HEK293 (cell line): ENCODE data around the gene CABCOCO1.

ENCODE experiments used
- CTCF ChIA-PET: fragments of 350-600 bp; formaldehyde crosslinking; extraction: SDS; loops from one replicate; lab custom pipeline; 2021; ENCODE audit warnings: antibody characterized with exemption; lab: Yijun Ruan, JAX
- POLR2A ChIA-PET: fragments of 300-600 bp; formaldehyde crosslinking; extraction: SDS; loops from one replicate; lab custom pipeline; 2020; ENCODE audit warnings: antibody characterized with exemption, inconsistent platforms; lab: Yijun Ruan, JAX
- H3K27ac ChIP-seq: fragments of 200-500 bp; sonication (Bioruptor generic); 2 replicates; pipeline ENCODE4 v1.5.1; 2014; ENCODE audit warnings: low read depth, low read length, control low read depth, inconsistent platforms; ENCODE audit errors: extremely low read depth
- H3K36me3 ChIP-seq, 2 experiments: fragments of 200-500 bp in 1 of 2; sonication (Bioruptor generic) in 1 of 2; 1 replicate in 1 of 2; 2 replicates in 1 of 2; pipeline ENCODE4 v1.5.1; 2014 to 2017; ENCODE audit warnings: inconsistent platforms in 2 of 2, low read length in 2 of 2; ENCODE audit not compliant: control insufficient read depth in 2 of 2, insufficient read depth in 1 of 2
- H3K4me1 ChIP-seq: fragments of 200-500 bp; sonication (Bioruptor generic); 2 replicates; pipeline ENCODE4 v1.5.1; 2014; ENCODE audit warnings: mild to moderate bottlenecking, low read length, inconsistent platforms; ENCODE audit not compliant: control insufficient read depth, insufficient read depth
- H3K4me3 ChIP-seq: 2 replicates; pipeline ENCODE4 v1.5.1; 2011; ENCODE audit warnings: low read depth, mild to moderate bottlenecking, control low read depth, low read length, moderate library complexity
- H3K9me3 ChIP-seq: fragments of 200-500 bp; sonication (Bioruptor generic); 2 replicates; pipeline ENCODE4 v1.5.1; 2014; ENCODE audit warnings: low read depth, low read length, inconsistent platforms; ENCODE audit not compliant: control insufficient read depth, insufficient read depth
- BCL11B ChIP-seq: fragments of 450-650 bp; formaldehyde crosslinking; IDR thresholded peaks from 2 replicates; pipeline ENCODE4 v1.5.1; 2016; ENCODE audit warnings: low read depth, missing biosample characterization, missing genetic modification characterization
- HOXA7 ChIP-seq: sonication (generic); formaldehyde crosslinking; IDR thresholded peaks from 2 replicates; pipeline ENCODE4 v1.8.1; 2022; ENCODE audit warnings: missing genetic modification reagents, borderline replicate concordance
- OSR2 ChIP-seq: fragments of 450-650 bp; formaldehyde crosslinking; IDR thresholded peaks from 2 replicates; pipeline ENCODE4 v1.5.1; 2016; ENCODE audit warnings: missing biosample characterization, missing genetic modification characterization
- OVOL3 ChIP-seq: fragments of 450-650 bp; formaldehyde crosslinking; IDR thresholded peaks from 2 replicates; pipeline ENCODE4 v1.5.1; 2016; ENCODE audit warnings: missing biosample characterization, missing genetic modification characterization
- PRDM1 ChIP-seq: fragments of 450-650 bp; formaldehyde crosslinking; IDR thresholded peaks from 2 replicates; pipeline ENCODE4; 2016; ENCODE audit warnings: missing biosample characterization, missing genetic modification characterization
- SALL2 ChIP-seq: fragments of 450-650 bp; formaldehyde crosslinking; IDR thresholded peaks from 2 replicates; pipeline ENCODE4 v1.5.0; 2017; ENCODE audit warnings: missing biosample characterization, mild to moderate bottlenecking, missing genetic modification characterization, borderline replicate concordance
- ZFP69B ChIP-seq: fragments of 450-650 bp; formaldehyde crosslinking; IDR thresholded peaks from 2 replicates; pipeline ENCODE4 v1.5.1; 2016; ENCODE audit warnings: missing biosample characterization, missing genetic modification characterization
- ZNF157 ChIP-seq: fragments of 450-650 bp; formaldehyde crosslinking; IDR thresholded peaks from 2 replicates; pipeline ENCODE4 v1.5.1; 2016; ENCODE audit warnings: missing biosample characterization, missing genetic modification characterization
- ZNF174 ChIP-seq: fragments of 450-650 bp; formaldehyde crosslinking; IDR thresholded peaks from 2 replicates; pipeline ENCODE4 v1.5.0; 2017; ENCODE audit warnings: missing biosample characterization, mild to moderate bottlenecking, missing genetic modification characterization
- ZNF2 ChIP-seq: fragments of 450-650 bp; formaldehyde crosslinking; IDR thresholded peaks from 2 replicates; pipeline ENCODE4 v1.5.1; 2016; ENCODE audit warnings: missing biosample characterization, missing genetic modification characterization
- ZNF335 ChIP-seq: fragments of 450-650 bp; formaldehyde crosslinking; conservative IDR thresholded peaks from 2 replicates; pipeline ENCODE4 v1.5.1; 2016; ENCODE audit warnings: missing biosample characterization, missing genetic modification characterization
- ZNF37A ChIP-seq: fragments of 450-650 bp; IDR thresholded peaks from 2 replicates; pipeline ENCODE4 v1.5.1; 2018; ENCODE audit warnings: missing biosample characterization, missing genetic modification characterization
- ZNF501 ChIP-seq: fragments of 450-650 bp; formaldehyde crosslinking; IDR thresholded peaks from 2 replicates; pipeline ENCODE4 v1.5.1; 2016; ENCODE audit warnings: missing biosample characterization, missing genetic modification characterization
- ZNF544 ChIP-seq: fragments of 450-650 bp; formaldehyde crosslinking; IDR thresholded peaks from 2 replicates; pipeline ENCODE4 v1.5.0; 2017; ENCODE audit warnings: missing biosample characterization, missing genetic modification characterization
- ZNF571 ChIP-seq: fragments of 450-650 bp; formaldehyde crosslinking; IDR thresholded peaks from 2 replicates; pipeline ENCODE4 v1.5.0; 2017; ENCODE audit warnings: missing biosample characterization, missing genetic modification characterization
- ZNF660 ChIP-seq: fragments of 450-650 bp; IDR thresholded peaks from 2 replicates; pipeline ENCODE4 v1.5.1; 2018; ENCODE audit warnings: missing biosample characterization, mild to moderate bottlenecking, missing genetic modification characterization
- ZSCAN23 ChIP-seq: fragments of 450-650 bp; formaldehyde crosslinking; IDR thresholded peaks from 2 replicates; pipeline ENCODE4 v1.5.1; 2016; ENCODE audit warnings: missing biosample characterization, missing genetic modification characterization
- ZXDB ChIP-seq: fragments of 450-650 bp; formaldehyde crosslinking; IDR thresholded peaks from 2 replicates; pipeline ENCODE4 v1.5.1; 2016; ENCODE audit warnings: missing biosample characterization, missing genetic modification characterization
- TF ChIP-seq, protein P1 (sequence below): fragments of 450-650 bp; formaldehyde crosslinking; IDR thresholded peaks from 2 replicates; pipeline ENCODE4 v1.5.1; 2016; ENCODE audit warnings: missing biosample characterization, missing genetic modification characterization
- TF ChIP-seq, protein P2 (sequence below): fragments of 450-650 bp; formaldehyde crosslinking; IDR thresholded peaks from 2 replicates; pipeline ENCODE4 v1.5.1; 2017; ENCODE audit warnings: missing biosample characterization, missing genetic modification characterization

CABCOCO1 gene

DNA sequence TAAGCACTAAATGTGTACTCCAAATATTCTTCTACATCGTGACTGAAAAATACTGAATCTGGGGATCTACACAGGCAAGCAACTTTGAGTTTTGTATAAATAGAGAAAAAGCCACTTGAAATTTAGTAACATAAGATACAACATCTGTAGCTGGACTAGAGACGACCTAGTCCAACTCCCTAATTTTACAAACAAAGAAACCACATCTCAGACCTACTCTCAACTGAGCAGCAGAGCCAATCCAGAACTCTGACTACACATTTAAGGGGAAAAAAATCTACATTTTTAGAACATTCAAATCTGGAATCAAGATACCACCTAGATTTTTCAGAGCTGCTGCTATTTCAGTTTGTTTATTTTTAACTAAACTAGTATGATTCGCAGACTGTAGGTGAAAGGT lies 88.9 kb downstream of the CABCOCO1 start:
- ChIA-PET CTCF (interaction anchor here (0.6 to 2.1 kb wide), 25 partner anchors 8 to 1080 kb away, joined by 3 to 16 read pairs (median 4); partner anchors contain the start of gene ARID5B), POLR2A (interaction anchor here (0.5 to 1.1 kb wide), 2 partner anchors 294 to 994 kb away, joined by 3 read pairs; no protein-coding TSS in a partner anchor)
- no peak overlapping the region; the same call in 1 of the 2 replicates for H3K27ac ChIP-seq
- H3K4me1 ChIP-seq, result peaks cover 21% of the 10 kb centered on the region
- H3K4me3 ChIP-seq, result no peak overlapping the region
- H3K9me3 ChIP-seq, result no peaks in the 10 kb centered on the region
- H3K36me3 ChIP-seq, result no peaks in the 10 kb centered on the region
- TF ChIP-seq BCL11B (no peak), ZSCAN23 (tag by site-specific recombination) (no peak), ZNF660 (tag by site-specific recombination) (no peak), ZNF335 (tag by site-specific recombination) (no peak), ZNF2 (no peak), ZNF174 (no peak), ZNF157 (no peak)

DNA sequence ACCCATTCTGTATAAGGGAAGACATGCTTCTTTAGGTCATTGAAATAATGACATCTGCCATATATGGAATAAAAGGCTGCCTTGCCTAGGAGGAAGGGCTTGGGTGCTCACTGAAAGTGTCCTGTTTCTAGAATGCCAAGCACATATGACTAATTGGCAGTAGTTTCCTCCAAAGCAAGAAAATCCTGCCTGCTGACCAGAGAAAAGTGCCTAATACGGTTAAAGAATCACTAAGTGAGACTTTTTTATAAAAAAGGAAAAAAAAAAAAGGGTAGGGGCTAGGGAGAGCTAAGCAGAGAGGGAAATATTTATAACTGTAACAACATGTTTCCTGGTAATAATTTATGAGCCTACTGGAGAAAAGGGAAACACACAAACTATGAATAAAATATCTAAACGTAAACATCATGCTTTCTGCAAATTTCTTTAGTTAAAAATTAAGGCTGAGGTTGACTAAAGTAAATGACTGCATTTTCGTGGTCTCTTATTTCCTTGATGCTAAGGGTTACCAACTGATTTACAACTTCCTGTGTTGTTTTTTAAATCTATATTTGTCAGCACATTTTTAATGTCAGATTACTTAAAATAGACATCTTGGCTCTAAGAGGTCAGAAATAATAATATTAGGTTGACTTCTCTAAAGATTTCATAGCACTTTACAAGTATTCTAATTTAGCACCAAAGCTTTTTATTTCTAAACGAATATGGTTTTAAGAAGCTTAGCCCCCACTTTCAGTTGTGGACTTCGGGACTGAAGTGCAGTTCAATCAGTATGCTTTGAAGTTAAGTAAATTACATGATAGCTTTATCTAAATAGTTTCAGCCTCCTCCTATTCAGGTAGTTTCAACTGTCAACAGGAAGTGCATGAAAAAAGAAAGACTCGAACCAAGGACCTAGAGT lies 89.6 kb downstream of the CABCOCO1 start:
- Histone ChIP-seq H3K9me3 (no peaks in the 10 kb centered on the region), H3K4me1 (peaks cover 19% of the 10 kb centered on the region), H3K27ac (no peak overlapping the region), H3K4me3 (no peak overlapping the region), H3K36me3 (no peaks in the 10 kb centered on the region)
- TF ChIP-seq ZNF335 (tag by site-specific recombination), result peak; percentile 36; the same call in 1 of the 2 replicates
- peak; percentile 16; the same call in 1 of the 2 replicates for TF ChIP-seq PRDM1 (tag by site-specific recombination)
- no peak for TF ChIP-seq SALL2 (tag by site-specific recombination)
- TF ChIP-seq ZXDB (tag by site-specific recombination), result no peak
- TF ChIP-seq, protein P1, sequence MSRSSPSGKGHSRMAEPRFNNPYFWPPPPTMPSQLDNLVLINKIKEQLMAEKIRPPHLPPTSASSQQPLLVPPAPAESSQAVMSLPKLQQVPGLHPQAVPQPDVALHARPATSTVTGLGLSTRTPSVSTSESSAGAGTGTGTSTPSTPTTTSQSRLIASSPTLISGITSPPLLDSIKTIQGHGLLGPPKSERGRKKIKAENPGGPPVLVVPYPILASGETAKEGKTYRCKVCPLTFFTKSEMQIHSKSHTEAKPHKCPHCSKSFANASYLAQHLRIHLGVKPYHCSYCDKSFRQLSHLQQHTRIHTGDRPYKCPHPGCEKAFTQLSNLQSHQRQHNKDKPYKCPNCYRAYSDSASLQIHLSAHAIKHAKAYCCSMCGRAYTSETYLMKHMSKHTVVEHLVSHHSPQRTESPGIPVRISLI (tag by site-specific recombination), result peak; percentile 64; the same call in 1 of the 2 replicates
- TF ChIP-seq OVOL3, result no peak
- no peak for TF ChIP-seq ZNF544
- TF ChIP-seq ZFP69B (tag by site-specific recombination), result no peak
- TF ChIP-seq ZNF501 (tag by site-specific recombination), result no peak
- TF ChIP-seq HOXA7 (CRISPR knock-in tag), result no peak
- TF ChIP-seq ZNF37A (tag by site-specific recombination), result no peak
- TF ChIP-seq, protein P2, sequence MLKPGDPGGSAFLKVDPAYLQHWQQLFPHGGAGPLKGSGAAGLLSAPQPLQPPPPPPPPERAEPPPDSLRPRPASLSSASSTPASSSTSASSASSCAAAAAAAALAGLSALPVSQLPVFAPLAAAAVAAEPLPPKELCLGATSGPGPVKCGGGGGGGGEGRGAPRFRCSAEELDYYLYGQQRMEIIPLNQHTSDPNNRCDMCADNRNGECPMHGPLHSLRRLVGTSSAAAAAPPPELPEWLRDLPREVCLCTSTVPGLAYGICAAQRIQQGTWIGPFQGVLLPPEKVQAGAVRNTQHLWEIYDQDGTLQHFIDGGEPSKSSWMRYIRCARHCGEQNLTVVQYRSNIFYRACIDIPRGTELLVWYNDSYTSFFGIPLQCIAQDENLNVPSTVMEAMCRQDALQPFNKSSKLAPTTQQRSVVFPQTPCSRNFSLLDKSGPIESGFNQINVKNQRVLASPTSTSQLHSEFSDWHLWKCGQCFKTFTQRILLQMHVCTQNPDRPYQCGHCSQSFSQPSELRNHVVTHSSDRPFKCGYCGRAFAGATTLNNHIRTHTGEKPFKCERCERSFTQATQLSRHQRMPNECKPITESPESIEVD (tag by site-specific recombination), result no peak; the same call in 1 of the 2 replicates
- TF ChIP-seq ZNF571, result no peak
- ChIA-PET CTCF (interaction anchor here (0.5 to 2.1 kb wide), 13 partner anchors 10 to 612 kb away, joined by 3 to 16 read pairs (median 4); no protein-coding TSS in a partner anchor), POLR2A (no interaction called here)

DNA sequence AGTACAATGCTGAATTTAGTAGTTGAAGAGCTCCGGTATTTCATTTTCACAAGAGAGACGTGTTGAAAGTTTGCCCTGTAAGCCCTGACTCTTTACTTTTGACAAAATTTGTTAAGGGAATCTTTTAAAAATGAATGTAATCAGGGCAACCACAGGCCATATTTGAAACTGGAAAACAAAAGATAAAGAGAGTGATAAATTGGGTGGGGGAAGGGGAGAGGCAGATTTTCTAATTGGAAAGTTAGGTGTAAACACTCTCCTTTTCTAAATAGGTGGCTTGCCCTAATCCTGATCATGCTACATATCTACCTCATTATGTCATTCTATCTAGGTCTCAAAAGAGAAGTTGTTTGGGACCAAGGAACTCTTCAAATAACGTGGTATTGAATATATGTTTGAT lies 90.7 kb downstream of the CABCOCO1 start:
- H3K9me3 ChIP-seq, result no peaks in the 10 kb centered on the region
- H3K4me3 ChIP-seq, result no peak overlapping the region
- no peaks in the 10 kb centered on the region for H3K36me3 ChIP-seq
- CTCF ChIA-PET, result interaction anchor here (1.4 kb wide), 1 partner anchor 8 kb away, joined by 4 read pairs; no protein-coding TSS in a partner anchor
- H3K27ac ChIP-seq, result no peak overlapping the region
- peaks cover 19% of the 10 kb centered on the region for H3K4me1 ChIP-seq
- POLR2A ChIA-PET, result no interaction called here
- TF ChIP-seq OSR2 (tag by site-specific recombination) (no peak), ZNF335 (tag by site-specific recombination) (peak; percentile 42; the same call in 1 of the 2 replicates), PRDM1 (tag by site-specific recombination) (peak; percentile 74)
- TF ChIP-seq, all 188 proteins: peak for 2
